Left ventricle myocardium superior (tissue), 1 donor: Measurements from ENCODE around the gene TTC8. TPM values are rescaled to one million over a fixed set of nuclear protein-coding genes. Genes with fewer than 3 reads are reported as not detected.
"Not testable (repeated sequence)": the region's sequence is repeated elsewhere in the genome, so short reads cannot be mapped to it uniquely, and the experiment has no call there.

Experiments
- ATAC-seq: fragments of 200-7000 bp; cut with Tn5 transposase; one replicate; pipeline ENCODE4 v1.9.1; 2020; ENCODE audit warnings: mild to moderate bottlenecking, moderate library complexity
- DNase-seq: peaks from one replicate; pipeline ENCODE4 v3.0.0-alpha.2; 2020
- intact Hi-C: fragments of 100-400 bp; cut with micrococcal nuclease; formaldehyde crosslinking; loops from one replicate; pipeline ENCODE4 v1.11.0; 2022
- total RNA-seq: library from RNA; stranded (reverse); fragmentation: NEBNext Ultra II Directional; extraction: Animal tissue kit (Norgen Biotek cat#: 25700); gene quantifications from one replicate; pipeline ENCODE4 v1.2.1, GENCODE V29; 2021
- donor health status: DM: no; HTN: yes; CAD: no; lungs with severe emphysema.

The TTC8 gene
- total RNA-seq, 1 donor from 2014 or later: 4.1 TPM

GRCh38 chr14:88856786-88857366 is 32.4 kb downstream of the TTC8 start:
- no peak for DNase-seq
- intact Hi-C loops: no loop called here
- no peak for ATAC-seq

DNA sequence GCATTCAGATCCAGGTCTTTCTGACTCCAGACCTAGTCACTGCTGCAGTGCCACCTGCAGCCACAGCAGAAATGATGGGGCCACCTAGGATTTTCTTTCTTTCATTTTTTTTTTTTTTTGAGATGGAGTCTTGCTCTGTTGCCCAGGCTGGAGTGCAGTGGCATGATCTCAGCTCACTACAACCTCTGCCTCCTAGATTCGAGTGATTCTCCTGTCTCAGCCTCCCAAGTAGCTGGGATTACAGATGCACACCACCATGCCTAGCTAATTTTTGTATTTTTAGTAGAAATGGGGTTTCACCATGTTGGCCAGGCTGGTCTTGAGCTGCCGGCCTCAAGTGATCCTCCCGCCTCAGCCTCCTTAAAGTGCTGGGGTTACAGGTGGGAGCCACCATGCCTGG is 33.4 kb downstream of the TTC8 start:
- intact Hi-C loops, ATAC-seq, DNase-seq: not testable (repeated sequence)

GRCh38 chr14:88859118-88859517 is 34.7 kb downstream of the TTC8 start:
- ATAC-seq, intact Hi-C loops: not testable (repeated sequence)

GRCh38 chr14:88863167-88863566 is 38.7 kb downstream of the TTC8 start:
- no peak for DNase-seq
- no peak for ATAC-seq
- intact Hi-C loops: no loop called here

More at GRCh38 chr14:88859118-88859517, 34.7 kb downstream of the TTC8 start:
- not testable (repeated sequence) for DNase-seq

DNA sequence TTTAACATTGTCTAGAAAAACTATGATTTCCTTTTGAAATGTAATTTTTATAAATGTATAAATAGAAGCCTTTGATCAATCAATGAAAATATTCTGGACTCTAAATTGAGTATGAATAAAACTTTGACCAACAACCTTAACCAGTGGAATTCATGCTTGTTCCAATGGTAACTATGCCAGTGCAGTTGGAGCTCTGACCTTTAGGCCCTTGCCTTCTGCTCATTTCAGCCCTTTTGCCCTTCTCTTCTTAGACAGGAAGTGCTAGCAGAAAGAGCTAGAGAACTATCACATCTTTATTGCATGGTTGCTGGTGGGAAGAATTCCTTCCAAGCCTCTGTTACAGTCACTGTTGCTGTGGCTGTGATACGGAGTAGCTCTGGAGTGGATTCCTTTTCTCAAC is 39.7 kb downstream of the TTC8 start:
- DNase-seq: no peak
- intact Hi-C loops: no loop called here
- ATAC-seq: no peak

DNA sequence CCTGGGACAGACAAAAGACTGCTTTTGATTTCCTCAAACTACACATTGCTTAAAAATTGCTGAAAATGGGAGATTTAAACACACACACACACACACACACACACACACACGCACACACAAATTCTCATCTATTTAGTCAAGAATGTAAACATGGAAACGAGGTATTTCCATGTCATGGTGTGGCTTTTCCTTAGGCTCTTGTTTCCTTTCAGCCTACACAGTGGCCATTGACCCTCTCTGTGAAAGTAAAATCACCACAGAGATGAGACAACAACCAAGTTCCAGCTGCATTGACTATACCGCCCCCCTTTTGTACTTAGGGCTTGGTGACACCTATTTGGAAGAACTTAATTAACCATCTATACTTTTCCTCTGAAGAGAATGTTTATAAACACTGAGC is 41.9 kb downstream of the TTC8 start:
- no peak for ATAC-seq
- DNase-seq: no peak
- intact Hi-C loops: no loop called here

GRCh38 chr14:88868558-88869159 is 44.2 kb downstream of the TTC8 start:
- intact Hi-C loops: no loop called here
- no peak for ATAC-seq
- DNase-seq: no peak

GRCh38 chr14:88870777-88871176 is 46.3 kb downstream of the TTC8 start:
- DNase-seq (no peak), ATAC-seq (no peak)
- intact Hi-C loops: no loop called here

- DNase-seq (no peak), ATAC-seq (no peak)
- intact Hi-C loops: no loop called here
These were observed 47.0 kb downstream of the TTC8 start for GRCh38 chr14:88871429-88871828.

DNA sequence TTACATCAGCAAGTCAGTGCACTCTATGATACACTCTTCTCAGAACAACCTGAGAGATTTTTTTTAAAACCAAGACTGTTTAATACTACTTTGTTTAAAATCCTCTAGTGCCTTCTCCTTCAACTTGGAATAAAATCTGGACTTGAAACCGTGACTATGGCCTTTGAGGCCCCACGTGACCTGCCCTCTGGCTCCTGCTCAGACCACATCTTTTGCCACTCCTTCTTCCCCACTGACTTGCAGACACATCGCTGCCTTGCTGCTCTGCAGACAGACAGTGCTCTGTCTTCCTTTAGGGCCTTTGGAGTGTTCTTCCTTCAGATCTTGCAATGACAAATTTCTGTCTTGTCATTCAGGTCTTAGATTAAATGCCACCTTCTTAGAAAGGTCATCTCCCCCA is 48.5 kb downstream of the TTC8 start:
- DNase-seq (no peak), ATAC-seq (no peak)

GRCh38 chr14:88877192-88877591 is 52.7 kb downstream of the TTC8 start:
- ATAC-seq: no peak

More for the DNA sequence above, 48.5 kb downstream of the TTC8 start:
- intact Hi-C loops: no loop called here

GRCh38 chr14:88879022-88879421 is 54.6 kb downstream of the TTC8 start:
- intact Hi-C loops: no loop called here
- no peak for DNase-seq
- no peak for ATAC-seq

More at GRCh38 chr14:88877192-88877591, 52.7 kb downstream of the TTC8 start:
- intact Hi-C loops: no loop called here
- DNase-seq: no peak

DNA sequence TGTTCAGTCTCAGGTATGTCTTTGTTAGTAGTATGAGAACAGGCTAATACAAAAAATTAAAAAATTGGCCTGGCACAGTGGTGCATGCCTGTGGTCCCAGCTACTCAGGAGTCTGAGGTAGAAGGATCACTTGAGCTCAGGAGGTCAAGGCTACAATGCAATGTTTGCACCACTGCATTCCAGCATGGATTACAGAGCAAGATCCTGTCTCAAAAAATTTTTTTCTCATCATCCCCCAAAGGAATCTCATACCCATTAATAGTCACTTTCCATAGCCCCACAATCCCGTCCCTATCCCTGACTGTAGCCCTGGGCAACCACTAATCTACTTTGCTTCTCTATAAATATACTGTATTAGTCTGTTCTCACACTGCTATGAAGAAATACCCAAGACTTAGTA is 57.8 kb downstream of the TTC8 start:
- no peak for ATAC-seq

DNA sequence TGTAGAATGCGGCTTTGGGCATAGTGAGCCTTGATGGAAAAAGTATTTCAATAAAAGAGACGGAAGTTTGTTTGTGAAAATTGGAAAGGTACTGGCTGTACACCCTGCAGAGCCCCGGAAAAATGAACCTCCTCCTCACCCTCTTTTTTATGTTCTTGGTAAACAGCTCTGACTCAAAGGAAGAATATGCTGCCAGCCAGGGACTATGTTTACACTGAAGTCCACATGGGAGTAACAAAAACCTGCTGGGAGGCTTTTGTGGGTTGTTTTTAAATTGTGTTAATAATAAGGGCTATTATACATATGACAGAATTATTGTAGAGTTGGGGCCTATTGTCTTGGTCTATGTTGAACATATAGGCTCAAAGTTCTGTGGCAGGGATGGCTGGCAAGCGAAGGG is 70.7 kb downstream of the TTC8 start:
- DNase-seq (no peak), ATAC-seq (no peak)
- intact Hi-C loops: no loop called here

More for the DNA sequence above, 57.8 kb downstream of the TTC8 start:
- intact Hi-C loops: no loop called here
- no peak for DNase-seq

DNA sequence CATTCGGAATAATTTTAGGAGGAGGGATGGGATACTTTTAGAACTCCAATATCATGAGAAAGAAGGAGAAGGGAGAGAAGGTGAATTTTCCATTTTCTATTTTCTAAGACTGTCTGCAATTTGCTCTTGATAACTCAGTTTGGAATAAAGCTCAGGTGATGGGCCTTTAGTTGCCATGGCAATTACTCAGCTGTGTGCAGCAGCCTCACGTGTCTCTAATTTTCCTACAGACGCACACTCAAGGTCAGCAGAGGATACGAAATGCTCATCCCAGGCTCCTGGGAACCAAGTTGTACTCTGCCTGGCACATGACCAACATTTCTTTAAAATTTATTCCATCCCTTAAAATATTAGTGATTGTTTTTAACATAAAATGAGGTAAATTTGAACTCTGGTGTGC is 76.7 kb downstream of the TTC8 start:
- ATAC-seq (peak; percentile 38), DNase-seq (no peak)
- intact Hi-C loops: no loop called here

- no peak for DNase-seq
- intact Hi-C loops: no loop called here
- no peak for ATAC-seq
These were observed 77.5 kb downstream of the TTC8 start for GRCh38 chr14:88901991-88902390.

DNA sequence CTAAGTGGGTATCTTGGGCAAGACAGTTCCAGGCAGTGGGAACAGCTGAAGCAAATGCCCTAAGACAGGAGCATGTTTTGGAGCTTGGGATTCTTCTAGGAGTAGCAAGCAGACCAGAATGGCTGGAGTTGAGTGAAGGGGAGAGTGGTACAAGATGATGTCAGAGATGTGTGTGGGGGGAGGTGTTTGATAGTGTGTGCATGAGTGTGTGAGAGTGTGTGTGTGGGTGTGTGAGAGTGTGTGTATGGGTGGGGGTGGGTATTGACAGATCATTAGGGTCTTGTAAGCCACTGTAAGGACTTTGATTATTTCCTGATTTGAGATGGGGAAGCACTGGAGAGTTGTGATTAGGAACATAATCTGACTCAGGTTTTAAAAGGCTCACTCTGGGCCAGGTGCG is 78.4 kb downstream of the TTC8 start:
- ATAC-seq (no peak), DNase-seq (no peak)

DNA sequence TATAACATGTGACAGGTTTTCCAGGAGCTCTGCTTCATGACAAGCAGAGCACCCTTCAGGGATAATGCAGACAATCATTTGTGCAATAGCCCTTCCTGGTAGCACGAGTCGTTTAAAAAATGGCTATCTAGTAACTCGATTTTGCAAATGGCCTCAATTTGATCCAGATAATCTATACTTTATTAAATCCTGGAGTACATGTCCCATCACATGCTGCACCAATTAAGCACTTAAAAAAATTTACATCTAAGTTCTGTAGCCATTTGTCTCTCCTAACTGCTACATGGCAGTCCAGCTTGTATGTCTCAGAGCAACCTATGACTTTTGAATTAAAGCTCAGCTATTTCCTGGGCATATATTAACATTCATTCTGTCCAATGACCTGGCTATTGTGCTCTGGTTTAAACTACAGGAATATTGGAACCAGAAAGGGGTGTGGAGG is 79.8 kb downstream of the TTC8 start:
- ATAC-seq: no peak
- intact Hi-C loops: no loop called here

More for the DNA sequence above, 78.4 kb downstream of the TTC8 start:
- intact Hi-C loops: no loop called here

GRCh38 chr14:88904864-88905263 is 80.4 kb downstream of the TTC8 start:
- no peak for ATAC-seq
- intact Hi-C loops: no loop called here
- no peak for DNase-seq

More for the DNA sequence above, 79.8 kb downstream of the TTC8 start:
- DNase-seq: no peak

GRCh38 chr14:88908216-88908615 is 83.8 kb downstream of the TTC8 start:
- intact Hi-C loops: no loop called here
- ATAC-seq: no peak

GRCh38 chr14:88910386-88910785 is 85.9 kb downstream of the TTC8 start:
- intact Hi-C loops: no loop called here
- no peak for DNase-seq
- ATAC-seq: no peak

More at GRCh38 chr14:88908216-88908615, 83.8 kb downstream of the TTC8 start:
- DNase-seq: no peak
